ENCODE data around the gene GID8. TPM values are rescaled to one million over a fixed set of nuclear protein-coding genes. Genes with fewer than 3 reads are reported as not detected.
A peak's percentile ranks its signal among the peaks of the same experiment; 100 is the strongest.

The GID8 gene
- total and polyA plus RNA-seq, 2 of the 13 experiments (the other 11 are each of a cell fraction or from before 2014, with no cell fraction given), result 39.6 to 59.8 TPM

- TF ChIP-seq AGO2 (optimal IDR thresholded peaks at IDR 0.05; ENCODE audit: low read depth, low read length) (peak; percentile 100), CBFB (CRISPR knock-in tag; IDR thresholded peaks at IDR 0.05) (no peak), GTF2F1 (IDR thresholded peaks at IDR 0.05; ENCODE audit: low read length) (no peak), ZNF567 (CRISPR knock-in tag; IDR thresholded peaks at IDR 0.05; ENCODE audit: borderline replicate concordance) (peak; percentile 98), ZEB1 (IDR thresholded peaks at IDR 0.05; ENCODE audit: insufficient replicate concordance, low read depth) (no peak), ZNF207 (IDR thresholded peaks at IDR 0.05; ENCODE audit: borderline replicate concordance) (no peak), BRCA1 (CRISPR knock-in tag; IDR thresholded peaks at IDR 0.05) (peak; percentile 98), JARID2 (CRISPR knock-in tag; IDR thresholded peaks at IDR 0.05; ENCODE audit: insufficient replicate concordance) (no peak), TRIM24 (CRISPR knock-in tag; IDR thresholded peaks at IDR 0.05) (peak; percentile 42; the same call in 1 of the 2 replicates), HDAC6 (IDR thresholded peaks at IDR 0.05; ENCODE audit: low read depth, low read length) (no peak), ZHX2 (IDR thresholded peaks at IDR 0.05; ENCODE audit: low read depth) (no peak), ZHX2 (CRISPR knock-in tag; IDR thresholded peaks at IDR 0.05; ENCODE audit: borderline replicate concordance) (peak; percentile 87; the same call in 1 of the 2 replicates), SMC3 (IDR thresholded peaks at IDR 0.05; ENCODE audit: low read length) (peak; percentile 85), E2F1 (CRISPR knock-in tag; IDR thresholded peaks at IDR 0.05) (peak; percentile 83), MIER3 (CRISPR knock-in tag; IDR thresholded peaks at IDR 0.05; ENCODE audit: borderline replicate concordance) (peak; percentile 83), NKX3-1 (CRISPR knock-in tag; IDR thresholded peaks at IDR 0.05) (peak; percentile 93), SP5 (CRISPR knock-in tag; IDR thresholded peaks at IDR 0.05; ENCODE audit: borderline replicate concordance, low read depth) (no peak), FOXM1 (CRISPR knock-in tag; IDR thresholded peaks at IDR 0.05) (no peak; the same call in 1 of the 2 replicates), FOXK2 (IDR thresholded peaks at IDR 0.05) (no peak), ELF4 (CRISPR knock-in tag; IDR thresholded peaks at IDR 0.05; ENCODE audit: borderline replicate concordance) (peak; percentile 48; the same call in 1 of the 2 replicates), ZNF639 (CRISPR knock-in tag; conservative IDR thresholded peaks at IDR 0.05) (no peak; the same call in 1 of the 2 replicates), ZNF552 (CRISPR knock-in tag; IDR thresholded peaks at IDR 0.05; ENCODE audit: borderline replicate concordance) (no peak; the same call in 1 of the 2 replicates), ISX (CRISPR knock-in tag; conservative IDR thresholded peaks at IDR 0.05) (peak; percentile 89)
- TF ChIP-seq, protein P1, sequence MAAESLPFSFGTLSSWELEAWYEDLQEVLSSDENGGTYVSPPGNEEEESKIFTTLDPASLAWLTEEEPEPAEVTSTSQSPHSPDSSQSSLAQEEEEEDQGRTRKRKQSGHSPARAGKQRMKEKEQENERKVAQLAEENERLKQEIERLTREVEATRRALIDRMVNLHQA (CRISPR knock-in tag; IDR thresholded peaks at IDR 0.05), result peak; percentile 23; the same call in 1 of the 2 replicates
Measured at GRCh38 chr20:62900052-62900691, 37.8 kb upstream of the GID8 start (continued).
